Measurements from ENCODE around the gene APH1A. TPM values are rescaled to one million over a fixed set of nuclear protein-coding genes. Genes with fewer than 3 reads are reported as not detected.

APH1A gene
- total RNA-seq: 56.1 and 65.0 TPM in 2 replicates

GRCh38 chr1:150268705-150269403 lies at the start of gene APH1A:
Gene APH1A (minus strand): TSS chr1:150269016. CDS start chr1:150268810, 206 bp downstream.

GRCh38 chr1:150293433-150294253 lies 24.8 kb upstream of the APH1A start, which contains the start of gene MRPS21:
Gene MRPS21 (plus strand): TSS chr1:150293861. CDS start chr1:150294367, 506 bp downstream.

GRCh38 chr1:150281758-150282557 lies 13.1 kb upstream of the APH1A start, which contains the start of gene CIART:
Gene CIART (plus strand): TSS chr1:150282554. CDS start chr1:150283268, 714 bp downstream.

GRCh38 chr1:150257624-150258585 lies 10.9 kb downstream of the APH1A start, which contains the start of gene CA14:
Gene CA14 (plus strand): TSS chr1:150257774. CDS start chr1:150258129, 355 bp downstream.

GRCh38 chr1:150235852-150236613 lies 32.8 kb downstream of the APH1A start, which contains the start of gene ANP32E:
Gene ANP32E (minus strand): TSS chr1:150236112. CDS start chr1:150235786, 326 bp downstream.

Other genes with a start within 250 kb of the APH1A start
- gene VPS45, start 201.2 kb downstream of the APH1A start, total RNA-seq: 18.6 and 20.2 TPM in 2 replicates
- 23.3 and 30.1 TPM in 2 replicates for gene PLEKHO1, start 119.1 kb downstream of the APH1A start, total RNA-seq
- gene ANP32E, start 32.9 kb downstream of the APH1A start, total RNA-seq: 9.2 and 13.3 TPM in 2 replicates
- not detected in 2 replicates for gene CA14, start 11.2 kb downstream of the APH1A start, total RNA-seq
- 11.8 and 16.6 TPM in 2 replicates for gene C1orf54, start 3.8 kb upstream of the APH1A start, total RNA-seq
- gene CIART, start 13.5 kb upstream of the APH1A start, total RNA-seq: 2.9 and 8.5 TPM in 2 replicates
- gene MRPS21, start 24.8 kb upstream of the APH1A start, total RNA-seq: 47.2 and 54.9 TPM in 2 replicates
- gene PRPF3, start 52.5 kb upstream of the APH1A start, total RNA-seq: 17.2 and 19.6 TPM in 2 replicates
- gene RPRD2, start 95.1 kb upstream of the APH1A start, total RNA-seq: 14.4 and 14.5 TPM in 2 replicates
- gene TARS2, start 218.4 kb upstream of the APH1A start, total RNA-seq: 10.5 and 12.0 TPM in 2 replicates
- gene ECM1, start 239.1 kb upstream of the APH1A start, total RNA-seq: 38.7 and 48.1 TPM in 2 replicates
- not detected in 2 replicates for gene FALEC, start 246.7 kb upstream of the APH1A start, total RNA-seq

Measured in cardiac ventricle fibroblast (primary cell).